Measurements from ENCODE around the gene ALDH18A1.

DNA sequence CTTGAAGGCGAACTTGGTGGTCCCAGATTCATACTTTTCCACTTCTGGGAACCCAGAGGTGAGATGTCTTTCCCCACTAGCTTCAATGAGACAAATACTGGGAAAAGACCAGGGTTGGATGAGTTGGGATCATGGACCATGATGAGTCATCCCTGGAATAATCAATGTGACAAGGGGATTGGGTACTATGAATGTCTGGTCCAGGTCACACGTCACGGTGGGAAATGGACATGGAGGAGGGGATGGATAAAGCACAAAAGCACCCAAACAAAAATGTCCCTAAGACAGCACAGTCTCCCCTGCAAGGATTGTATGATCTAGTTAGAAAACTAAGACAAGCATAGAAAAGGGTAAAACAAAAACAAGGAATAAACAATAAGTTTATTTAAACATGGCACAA lies 83.0 kb downstream of the ALDH18A1 start:
- TF ChIP-seq, protein P1, sequence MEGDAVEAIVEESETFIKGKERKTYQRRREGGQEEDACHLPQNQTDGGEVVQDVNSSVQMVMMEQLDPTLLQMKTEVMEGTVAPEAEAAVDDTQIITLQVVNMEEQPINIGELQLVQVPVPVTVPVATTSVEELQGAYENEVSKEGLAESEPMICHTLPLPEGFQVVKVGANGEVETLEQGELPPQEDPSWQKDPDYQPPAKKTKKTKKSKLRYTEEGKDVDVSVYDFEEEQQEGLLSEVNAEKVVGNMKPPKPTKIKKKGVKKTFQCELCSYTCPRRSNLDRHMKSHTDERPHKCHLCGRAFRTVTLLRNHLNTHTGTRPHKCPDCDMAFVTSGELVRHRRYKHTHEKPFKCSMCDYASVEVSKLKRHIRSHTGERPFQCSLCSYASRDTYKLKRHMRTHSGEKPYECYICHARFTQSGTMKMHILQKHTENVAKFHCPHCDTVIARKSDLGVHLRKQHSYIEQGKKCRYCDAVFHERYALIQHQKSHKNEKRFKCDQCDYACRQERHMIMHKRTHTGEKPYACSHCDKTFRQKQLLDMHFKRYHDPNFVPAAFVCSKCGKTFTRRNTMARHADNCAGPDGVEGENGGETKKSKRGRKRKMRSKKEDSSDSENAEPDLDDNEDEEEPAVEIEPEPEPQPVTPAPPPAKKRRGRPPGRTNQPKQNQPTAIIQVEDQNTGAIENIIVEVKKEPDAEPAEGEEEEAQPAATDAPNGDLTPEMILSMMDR (IDR thresholded peaks at IDR 0.05; ENCODE audit: insufficient read depth, low read depth, low read length): no peak
- no peak for TF ChIP-seq EZH2 (IDR thresholded peaks at IDR 0.05; ENCODE audit: insufficient read depth, low read length)

Data from astrocyte (in vitro differentiated cells and primary cell).